HG02938 (cell line): Measurements from ENCODE around the gene MYH9.

ENCODE experiments used
- ATAC-seq: cut with Tn5 transposase; IDR thresholded peaks from one replicate; pipeline ENCODE4 v1.9.1; 2021; ENCODE audit warnings: mild to moderate bottlenecking, moderate library complexity; ENCODE audit not compliant: unreplicated experiment

Gene MYH9

DNA sequence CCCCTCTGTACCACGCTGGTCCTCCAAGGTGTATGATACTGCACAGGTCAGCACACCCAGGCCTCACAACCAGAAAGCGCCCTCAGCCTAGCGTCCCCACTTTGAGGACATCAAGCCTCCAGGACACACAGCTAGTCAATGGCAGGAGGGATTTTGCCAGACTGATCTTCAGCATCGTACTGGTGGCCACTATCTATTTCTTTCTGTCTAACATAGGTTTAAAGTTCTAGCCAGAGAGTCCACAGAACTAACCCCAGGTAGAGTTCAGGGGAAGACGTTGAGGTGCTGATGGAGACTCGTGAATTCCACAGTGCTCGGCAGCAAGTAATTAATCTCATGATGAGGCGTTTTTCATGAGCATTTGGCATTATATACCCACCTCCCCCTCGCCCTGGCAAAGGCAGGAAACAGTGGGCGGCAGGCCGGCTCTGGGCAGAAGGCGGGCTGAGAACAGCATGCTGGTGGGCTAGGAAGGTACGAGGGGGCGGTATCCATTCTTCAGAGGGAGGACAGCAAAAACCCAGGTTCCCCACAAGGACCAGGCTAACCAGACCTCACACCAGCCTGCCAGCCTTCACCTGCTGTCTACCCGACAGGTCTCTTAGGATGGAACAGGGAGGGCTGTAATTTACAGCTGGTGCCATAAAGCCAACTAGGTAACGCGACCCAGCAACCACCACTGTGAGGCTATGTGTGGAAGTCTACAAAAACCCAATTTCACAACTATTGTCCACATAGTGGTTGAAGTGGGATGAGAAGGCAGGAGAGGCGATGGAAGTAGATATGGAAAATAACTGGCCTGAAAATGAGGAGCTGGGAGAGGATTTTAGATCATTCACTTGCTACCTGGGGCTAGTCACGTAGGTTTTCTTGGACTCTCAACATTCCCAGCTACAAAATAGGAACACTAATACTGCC, 18.5 kb downstream of the MYH9 start:
- ATAC-seq: no peak

DNA sequence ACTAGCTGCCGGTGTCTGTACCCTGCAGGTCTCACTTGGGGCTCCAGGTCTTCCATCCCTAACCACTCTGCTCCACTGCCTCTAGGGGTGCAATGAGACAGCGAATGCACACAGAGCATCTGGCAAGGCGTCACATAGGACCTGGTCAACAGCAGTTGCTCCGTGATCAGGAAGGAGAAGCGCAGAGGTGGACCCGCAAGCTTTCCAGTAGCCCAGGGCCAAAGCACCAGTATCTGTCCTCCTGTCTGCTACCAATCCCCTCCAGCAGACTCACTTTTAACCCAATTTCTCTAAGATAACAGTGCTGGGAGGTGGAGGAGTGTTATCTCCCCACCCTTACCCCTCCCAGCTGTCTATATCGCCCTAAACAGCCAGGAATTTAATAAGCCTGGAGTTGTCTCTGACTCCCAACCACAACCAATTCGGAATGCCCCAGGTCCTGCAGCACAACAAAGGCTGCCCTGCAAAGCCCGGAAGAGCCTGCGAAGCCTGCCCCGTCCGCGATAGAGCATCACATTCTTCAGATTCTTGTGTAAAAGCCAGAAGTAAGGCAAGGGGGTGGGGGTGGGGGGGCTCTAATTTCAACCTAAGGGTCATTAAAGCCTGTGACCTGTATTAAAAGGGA, 19.3 kb downstream of the MYH9 start:
- ATAC-seq: no peak

DNA sequence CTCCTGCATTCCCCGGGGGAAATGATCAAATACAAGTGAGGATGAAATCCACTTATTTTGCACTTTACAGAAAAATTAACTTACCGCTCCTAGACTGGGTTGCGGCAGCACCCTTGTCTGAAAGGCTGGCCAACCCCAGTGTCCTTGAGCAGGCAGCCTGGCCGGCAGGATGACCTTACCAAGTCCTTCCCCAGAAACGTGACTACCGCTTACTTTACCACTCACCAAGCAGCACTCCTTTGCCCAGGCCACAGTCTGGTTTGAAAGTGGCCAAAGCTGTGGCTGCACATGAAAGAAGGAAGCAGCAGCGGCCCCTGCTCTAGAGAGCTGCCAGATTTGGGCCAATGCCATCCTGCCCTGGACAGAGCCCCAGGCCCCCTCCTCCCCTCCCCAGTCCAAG, 20.3 kb downstream of the MYH9 start:
- ATAC-seq: no peak

DNA sequence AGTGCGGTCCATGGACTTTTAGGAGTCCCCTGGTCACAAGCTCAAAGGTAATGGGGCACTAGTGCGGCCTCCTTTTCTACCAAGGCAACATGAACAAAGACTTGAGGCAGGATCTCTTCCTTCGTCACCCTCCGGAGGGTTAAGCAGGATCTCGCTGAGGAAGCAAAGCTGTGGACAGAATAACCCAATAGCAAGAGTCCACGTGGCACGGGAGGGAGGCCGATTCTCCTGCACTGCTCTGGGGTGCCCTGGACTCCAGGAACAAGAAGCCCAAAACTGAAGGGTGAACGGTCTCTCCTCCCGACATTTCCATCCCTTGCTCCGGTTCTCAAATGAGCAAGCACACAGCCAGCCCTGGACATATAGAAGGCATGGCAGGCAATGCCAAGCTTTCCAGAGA, 20.7 kb downstream of the MYH9 start:
- no peak for ATAC-seq

DNA sequence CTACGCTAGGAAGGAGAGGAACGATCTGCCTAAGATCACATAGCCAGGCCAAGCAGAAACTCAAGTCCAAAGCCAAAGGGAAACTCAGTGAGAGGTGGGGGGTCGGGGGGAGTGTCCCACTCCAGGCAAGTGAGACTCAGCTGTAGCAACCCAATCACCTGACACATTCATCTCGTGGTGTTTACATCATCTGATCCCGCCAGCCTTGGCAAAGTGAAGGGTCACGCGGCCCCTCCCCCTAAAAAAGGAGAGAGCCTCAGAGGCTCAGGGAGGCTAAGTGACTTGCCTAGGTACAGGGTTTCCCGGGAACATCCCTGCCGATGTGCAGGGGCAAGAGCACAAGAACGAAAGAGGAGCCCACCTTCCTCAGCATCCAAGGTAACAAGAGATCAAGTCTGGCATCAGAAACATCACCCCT, 21.5 kb downstream of the MYH9 start:
- no peak for ATAC-seq

DNA sequence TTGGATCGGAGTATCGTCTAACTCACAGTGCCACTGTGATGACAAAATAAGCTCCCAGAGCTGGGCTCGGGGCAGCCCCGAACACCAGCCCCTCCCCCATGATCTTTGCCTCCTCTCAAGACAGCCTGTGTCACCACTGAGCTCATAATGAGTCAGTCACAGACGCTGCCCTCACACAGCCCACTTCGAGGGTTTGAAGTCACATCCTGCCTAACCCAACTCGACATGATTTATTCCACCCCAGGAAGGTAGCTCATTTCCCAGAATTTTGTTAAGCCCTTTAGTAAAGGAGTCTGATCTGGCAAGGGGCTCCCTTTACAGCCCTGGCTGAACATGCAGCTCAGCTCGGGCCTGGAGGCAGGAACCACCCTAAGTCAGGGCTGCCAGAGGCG, 22.8 kb downstream of the MYH9 start:
- no peak for ATAC-seq

DNA sequence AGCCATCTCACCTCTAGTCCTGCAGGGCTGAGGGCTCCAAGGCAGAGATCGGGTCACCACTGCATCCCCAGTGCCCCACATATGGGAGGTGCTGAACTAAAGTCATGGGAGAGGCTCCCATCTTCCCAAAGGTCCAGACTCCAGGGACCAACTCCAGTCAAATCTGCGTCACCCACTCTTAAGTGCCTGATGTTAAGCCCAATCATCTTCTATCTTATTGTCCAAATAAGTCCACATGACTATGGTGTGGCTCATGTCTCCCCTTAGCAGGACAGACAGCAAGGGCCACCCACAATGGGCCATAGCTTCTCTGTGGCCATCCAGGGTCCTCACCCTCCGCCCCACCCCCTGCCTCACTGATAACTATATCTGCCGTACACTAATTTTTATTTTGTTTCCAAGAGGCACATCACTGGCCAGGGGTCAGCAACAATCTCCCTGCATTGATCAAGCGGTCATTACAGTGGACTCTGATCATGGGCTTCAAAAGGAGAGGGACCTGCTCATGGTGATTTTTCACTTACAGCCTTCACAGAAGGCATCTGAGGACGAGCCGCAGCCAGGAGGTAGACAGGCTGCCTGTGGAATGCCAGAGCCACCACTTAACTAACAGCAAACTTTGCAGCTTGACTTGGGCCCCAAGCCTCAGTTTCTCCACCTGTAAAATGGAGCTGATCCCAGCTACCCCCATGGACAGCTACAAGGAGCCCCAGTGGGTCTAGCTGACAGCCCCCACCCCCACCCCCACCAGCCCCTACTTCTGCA, 23.3 kb downstream of the MYH9 start:
- ATAC-seq: no peak

DNA sequence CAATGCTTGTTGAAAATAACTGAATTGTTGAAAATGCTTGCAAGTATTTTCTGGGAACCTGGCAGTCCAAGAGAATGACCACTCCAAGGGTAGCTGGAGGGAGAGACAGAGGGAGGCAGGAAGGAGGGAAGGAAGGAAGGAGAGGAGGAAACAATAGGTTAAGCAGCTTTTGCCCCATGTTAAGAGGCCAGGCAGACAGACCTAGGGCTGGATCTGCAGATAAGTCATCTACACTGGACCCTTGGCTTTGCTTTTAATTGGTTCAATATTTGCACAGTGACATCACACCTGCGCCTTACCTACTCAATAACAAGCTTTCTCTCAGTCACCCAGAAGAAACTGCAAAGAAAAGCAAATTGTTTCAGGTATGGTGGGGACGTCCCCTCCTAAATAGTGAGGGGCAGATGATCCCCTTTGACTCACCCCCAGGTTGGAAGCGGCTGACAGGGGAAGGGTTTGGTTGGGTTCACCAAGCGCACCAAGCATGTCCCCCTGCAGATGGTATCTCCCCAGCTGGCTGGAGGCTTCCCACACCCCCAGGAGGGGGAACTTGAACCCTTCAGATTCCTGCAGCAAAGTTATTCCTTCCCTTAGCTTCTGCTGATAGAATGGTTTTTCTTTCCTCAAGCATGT, 24.3 kb downstream of the MYH9 start:
- no peak for ATAC-seq

DNA sequence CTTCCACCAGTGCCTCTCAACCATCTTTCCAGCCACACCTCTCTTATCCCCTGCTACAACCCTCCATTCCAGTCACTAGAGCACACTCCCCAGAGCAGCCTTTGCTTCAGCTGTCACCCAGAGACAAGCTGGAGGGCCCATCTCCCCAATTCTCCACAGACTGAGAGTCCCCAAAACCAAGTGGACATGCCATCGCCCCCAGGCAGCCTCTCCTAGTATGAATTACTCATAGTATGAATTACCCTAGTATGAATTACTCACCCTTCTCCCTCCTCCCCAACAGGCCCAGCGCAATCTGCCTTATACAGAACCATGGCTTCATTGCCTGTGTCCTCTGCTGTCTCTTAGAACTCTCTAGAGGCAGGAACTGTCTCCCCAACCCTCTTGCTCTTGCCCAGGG, 24.8 kb downstream of the MYH9 start:
- ATAC-seq: no peak

DNA sequence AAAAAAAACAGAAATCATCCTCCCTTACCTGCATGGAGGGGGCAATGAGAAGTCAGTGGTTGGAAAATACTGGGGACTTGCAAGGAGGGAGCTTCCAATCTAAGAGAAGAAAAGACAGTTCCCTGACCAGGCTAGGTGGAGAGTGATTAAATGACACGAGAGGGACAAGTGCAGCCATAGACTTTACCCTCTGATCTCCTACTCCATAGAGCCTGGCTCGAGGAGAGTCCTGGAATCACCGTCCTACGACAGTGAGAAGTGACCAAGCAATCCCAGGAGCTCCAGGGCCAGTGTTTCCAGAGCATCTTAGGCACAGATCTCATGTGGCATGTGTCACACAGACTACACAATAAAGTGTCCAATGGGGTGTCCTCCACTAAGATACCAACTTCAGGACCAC, 25.7 kb downstream of the MYH9 start:
- ATAC-seq: no peak

DNA sequence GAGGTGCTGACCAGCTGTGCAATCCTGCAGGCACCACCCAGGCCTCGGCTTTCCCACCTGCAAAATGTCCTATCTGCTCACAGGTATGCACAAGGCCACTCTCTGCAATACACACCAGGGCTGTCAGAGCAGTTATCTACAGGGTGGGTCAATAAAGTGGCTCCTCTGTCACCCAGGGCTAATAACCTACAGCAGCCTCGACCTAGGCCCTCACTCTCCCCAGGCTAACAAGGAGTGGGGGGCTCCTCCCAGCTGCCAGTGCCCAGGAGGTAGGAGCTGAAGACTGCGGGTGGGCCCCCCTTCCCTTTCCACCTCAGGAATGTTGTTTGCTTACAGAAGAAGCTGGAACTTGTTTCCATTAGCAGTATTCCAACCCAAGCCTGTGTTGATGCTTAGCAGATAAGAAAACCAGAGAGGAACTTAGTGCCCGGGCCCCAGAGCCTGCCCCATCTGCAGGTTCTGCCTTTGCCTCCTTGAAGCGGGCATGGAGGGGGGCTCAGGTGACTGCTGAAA, 26.8 kb downstream of the MYH9 start:
- no peak for ATAC-seq

DNA sequence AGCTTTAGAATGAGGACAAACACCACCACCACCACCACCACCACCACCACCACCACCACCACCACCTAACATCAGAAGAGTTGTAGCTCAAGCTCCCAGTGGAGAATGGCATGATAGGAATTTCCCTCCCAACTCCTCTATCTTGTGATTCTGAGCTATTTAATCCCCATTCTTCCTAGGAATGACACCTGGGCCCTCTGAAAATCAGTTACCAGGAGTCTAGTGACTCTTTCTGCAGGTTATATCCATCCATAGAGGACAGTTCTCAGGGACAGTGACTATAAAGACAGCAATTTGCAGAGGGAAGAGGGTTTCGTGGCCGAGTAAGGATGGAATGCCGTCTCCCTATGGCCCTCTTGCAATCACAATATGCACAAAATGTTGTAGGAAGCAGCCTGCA, 27.8 kb downstream of the MYH9 start:
- no peak for ATAC-seq

DNA sequence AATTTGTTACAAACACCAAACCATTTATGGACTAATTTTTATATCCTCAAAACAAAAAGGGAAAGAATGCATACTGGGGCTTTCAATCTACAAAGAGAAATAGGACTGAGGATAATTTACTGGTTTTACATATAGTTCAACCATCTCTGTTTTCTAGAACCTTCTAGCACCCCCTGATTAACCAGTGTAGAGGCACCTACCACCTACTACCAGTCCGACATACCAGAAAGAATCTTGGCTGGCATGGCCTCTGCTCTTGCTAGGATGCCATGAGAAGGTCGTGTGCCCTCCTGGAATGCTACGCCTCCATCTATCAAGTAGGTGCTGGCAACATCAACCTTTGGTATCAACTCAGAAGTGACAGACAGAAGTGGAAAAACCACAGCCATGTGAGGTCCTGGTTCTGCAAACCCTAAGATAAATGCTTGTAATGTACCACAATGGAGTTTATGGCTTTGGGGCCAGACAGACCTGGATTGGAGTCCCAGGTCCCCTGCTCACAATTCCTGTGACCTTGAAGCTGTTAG, 28.2 kb downstream of the MYH9 start:
- ATAC-seq: no peak

DNA sequence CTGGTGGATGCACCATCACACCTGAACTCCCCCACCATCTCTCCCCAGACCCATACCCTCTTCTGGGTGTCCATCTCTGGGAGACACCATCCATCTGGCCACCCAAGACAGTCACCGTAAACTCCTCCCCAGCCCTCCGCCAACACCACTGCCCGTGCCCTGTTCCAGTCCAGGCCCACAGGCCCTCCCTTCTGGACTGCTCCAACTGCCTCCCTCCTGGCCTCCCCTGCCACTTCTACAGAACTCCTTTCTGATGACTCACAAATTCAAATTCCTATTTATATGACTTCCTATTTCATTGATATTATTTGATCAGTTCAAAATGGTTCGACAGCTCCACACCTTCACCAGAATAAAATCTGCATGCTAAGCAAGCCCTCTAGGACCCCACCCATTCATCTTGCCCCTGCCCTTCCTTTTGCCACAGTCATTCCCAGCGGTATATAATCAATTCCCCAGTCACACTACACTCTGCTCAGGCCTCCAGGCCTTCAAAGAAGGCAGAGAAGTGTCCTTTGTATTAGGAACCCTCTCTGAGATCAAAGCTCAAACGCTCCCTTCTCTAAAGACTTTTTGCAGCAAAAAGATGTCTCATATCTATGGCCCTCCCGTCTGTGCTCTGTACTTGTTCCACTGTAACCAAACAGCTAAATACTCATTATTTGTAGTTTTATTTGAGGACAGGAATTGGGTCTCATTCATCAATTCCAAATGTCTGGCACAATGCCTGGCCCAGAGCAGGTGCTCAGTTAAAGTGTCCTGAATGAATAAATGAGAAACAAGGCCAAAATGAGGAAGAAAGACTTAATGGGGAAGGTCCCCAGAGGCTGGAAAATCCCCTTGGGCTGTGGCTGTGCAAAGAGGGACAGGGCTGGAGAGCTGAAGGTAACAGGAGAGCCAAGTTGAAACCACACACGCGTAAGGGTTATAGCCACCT, 29.0 kb downstream of the MYH9 start:
- no peak for ATAC-seq

DNA sequence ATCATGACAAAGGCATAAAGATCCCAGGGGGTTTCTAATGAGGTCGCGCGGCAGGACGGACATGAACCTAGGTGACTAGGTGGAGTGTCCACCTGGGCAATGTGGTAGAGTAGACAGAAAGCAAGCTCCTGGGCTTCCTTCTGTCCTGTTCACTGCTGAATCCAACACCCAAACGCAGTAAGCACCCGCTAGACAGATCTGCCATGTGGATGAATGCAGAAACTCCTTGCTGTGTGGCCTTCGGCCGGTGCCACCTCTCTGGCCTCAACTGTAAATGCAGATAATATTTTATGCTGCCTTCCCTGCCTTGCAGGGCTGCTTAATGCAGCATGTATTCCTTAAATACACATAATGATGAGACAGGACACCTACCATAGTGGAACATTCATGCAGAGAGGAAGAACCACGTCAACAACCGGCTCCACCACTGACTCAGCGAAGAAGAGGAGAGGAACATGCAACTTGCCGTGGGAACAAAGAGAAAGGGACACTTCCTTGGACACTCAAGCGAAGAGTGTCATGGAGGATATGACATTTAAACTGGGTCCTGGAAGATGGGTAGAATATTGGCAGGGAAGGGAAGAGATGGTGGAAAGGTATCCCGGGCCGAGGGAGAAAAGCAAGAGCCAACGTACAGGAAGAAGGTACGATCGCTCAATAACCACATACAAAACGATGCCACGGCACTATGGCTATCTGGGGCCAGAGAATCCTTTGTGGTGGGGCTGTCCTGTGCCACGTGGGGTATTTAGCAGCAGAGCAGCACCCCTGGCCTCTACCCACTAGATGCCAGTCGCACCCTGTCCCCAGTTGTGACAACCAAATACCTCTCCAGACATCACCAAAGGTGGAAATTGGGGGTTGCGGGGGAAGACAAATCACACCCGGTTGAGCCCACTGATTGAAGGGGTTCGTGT, 30.8 kb downstream of the MYH9 start:
- ATAC-seq: no peak

DNA sequence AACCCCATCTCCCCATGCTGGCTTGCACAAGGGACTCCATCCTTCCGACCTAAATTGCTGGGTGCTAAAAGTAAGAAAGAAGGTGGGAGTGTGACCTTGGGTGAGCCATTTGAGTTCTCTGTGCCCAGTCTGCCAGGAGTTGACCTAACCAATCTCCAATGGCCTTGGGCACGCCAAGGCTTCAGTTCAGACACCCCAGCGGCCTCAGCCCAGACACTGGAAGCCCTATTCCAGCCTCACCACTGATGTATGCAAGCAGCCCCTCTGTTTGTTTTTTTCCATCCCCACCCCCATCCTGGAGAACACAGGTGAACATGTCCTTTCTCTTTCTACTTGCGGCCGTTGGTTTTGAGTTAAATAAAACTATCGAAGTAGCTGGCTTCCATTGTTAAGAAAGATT, 31.9 kb downstream of the MYH9 start:
- no peak for ATAC-seq

DNA sequence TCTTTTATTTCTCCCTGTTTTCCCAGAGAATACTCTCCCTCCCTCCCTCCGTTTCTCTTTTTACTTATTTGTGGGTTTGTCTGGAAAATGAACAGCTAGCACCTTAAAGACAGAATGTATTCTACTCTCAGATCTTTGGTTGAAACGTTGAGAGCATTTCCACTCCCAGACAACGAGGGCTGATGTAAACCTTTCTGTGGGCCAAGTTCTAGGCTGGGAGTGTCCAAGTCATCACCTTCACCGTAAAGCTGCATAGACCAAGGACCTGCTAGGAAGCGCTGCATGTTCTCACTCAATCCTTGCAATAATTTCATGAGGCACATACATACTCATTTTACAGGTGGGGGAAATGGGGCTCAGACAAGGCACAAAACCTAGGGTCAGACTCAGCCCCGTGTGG, 32.4 kb downstream of the MYH9 start:
- no peak for ATAC-seq

DNA sequence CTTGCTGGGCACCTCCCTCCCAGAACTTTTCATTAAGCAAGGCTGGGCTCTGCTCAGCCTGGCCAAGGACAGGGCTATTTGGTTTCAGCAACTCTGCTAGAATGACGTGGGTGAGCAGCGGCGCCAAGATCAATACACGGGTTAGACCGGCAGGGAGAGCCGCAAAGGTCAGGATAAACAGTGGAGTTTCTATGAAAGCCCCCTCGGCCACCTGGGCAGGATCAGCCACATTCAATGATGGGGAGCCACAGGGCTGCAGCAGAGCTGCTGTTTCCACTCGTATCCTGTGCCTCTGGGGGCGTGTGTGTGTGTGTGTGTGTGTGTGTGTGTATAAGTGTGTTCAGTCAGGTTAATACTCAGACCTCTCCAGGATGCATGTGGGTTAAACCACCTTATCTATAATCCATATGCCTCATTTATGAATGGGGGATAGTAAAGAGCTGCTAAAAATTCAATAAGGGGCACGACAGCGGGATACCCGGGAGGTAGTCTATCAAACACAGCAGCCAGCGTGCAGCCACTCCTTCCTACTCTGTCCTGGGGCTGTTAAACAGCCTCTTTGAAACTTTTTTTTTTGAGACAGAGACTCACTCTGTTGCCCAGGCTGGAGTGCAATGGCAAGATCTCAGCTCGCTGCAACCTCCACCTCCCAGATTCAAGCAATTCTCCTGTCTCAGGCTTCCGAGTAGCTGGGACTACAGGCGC, 34.8 kb downstream of the MYH9 start:
- ATAC-seq: no peak
